ENCODE data around the gene SLC2A11.
"Not testable (repeated sequence)": the region's sequence is repeated elsewhere in the genome, so short reads cannot be mapped to it uniquely, and the experiment has no call there.

SLC2A11 gene

DNA sequence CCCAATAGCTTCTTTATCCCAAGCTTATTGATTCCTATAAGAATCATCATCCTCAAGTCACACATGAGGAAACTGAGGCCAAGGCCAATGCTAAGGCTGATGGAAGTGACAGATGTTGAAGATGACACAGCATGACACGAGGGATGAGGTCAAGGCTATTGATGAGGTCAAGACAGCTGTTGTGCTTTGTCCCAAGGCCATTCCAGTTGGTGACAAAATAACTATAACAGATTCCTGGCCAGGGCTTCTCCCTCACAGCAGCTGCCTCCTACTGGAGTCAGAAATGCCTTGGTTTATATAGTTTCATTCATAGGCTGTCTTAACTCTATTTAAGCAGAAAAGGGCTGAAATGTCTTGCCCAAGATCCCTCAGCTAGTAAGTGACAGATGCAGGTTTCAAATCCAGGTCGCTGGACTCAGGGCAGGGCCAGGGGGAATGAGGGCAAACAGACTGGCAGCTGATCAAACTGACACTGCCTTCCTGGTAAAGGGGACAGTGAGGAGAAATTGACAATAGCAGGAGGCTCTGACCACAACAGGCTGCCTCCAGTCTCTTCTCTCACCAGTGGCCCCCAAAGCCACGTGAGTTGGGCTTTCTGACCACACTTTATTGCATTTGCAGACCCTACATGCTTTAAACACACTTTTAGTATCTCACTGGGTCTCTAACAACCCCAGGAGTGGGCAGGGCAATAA lies 53.0 kb downstream of the SLC2A11 start:
- DNase-seq: no peak

- DNase-seq: no peak
These were observed 53.8 kb downstream of the SLC2A11 start for GRCh38 chr22:23911318-23911980.

- no peak for DNase-seq
These were observed 54.7 kb downstream of the SLC2A11 start for GRCh38 chr22:23912293-23912903.

- no peak for DNase-seq
These were observed 55.6 kb downstream of the SLC2A11 start for GRCh38 chr22:23913306-23913660.

DNA sequence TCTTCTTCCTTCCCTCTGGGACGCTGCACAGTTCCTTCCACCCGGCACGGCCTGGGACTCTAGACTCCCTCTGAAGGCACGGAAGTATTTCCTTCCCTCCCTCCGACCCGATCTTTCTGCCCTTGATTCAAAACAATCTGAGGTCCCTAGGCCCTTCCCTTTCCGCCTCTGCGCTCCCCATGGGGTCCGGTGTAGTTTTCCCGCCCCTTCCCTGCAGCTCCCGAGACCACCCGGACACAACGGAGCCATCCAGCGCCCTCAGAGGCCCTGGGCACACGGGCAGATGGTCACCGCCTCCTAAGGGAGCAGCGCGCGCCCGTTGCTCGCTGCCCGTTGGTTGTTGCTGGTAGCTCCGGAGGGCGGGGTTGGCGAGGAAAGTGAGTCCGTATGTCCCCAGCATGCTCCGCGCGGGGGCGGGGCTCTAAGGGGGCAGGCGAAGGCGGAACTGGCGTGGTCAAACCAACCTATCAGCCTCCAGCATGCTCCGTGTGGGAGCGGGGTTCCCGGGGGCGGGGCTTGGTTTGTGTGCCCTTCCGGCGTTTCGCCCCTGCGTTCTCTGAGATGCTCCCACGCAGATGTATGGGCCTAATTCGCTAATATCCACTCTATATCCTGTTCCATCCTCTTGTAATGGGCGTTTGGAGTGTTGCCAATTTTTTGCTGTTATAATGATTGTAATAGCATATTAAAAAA lies 56.1 kb downstream of the SLC2A11 start:
- DNase-seq: peak; percentile 99

GRCh38 chr22:23915290-23915689 lies 57.6 kb downstream of the SLC2A11 start:
- DNase-seq: no peak

GRCh38 chr22:23920267-23920611 lies 62.6 kb downstream of the SLC2A11 start:
- DNase-seq: not testable (repeated sequence)

DNA sequence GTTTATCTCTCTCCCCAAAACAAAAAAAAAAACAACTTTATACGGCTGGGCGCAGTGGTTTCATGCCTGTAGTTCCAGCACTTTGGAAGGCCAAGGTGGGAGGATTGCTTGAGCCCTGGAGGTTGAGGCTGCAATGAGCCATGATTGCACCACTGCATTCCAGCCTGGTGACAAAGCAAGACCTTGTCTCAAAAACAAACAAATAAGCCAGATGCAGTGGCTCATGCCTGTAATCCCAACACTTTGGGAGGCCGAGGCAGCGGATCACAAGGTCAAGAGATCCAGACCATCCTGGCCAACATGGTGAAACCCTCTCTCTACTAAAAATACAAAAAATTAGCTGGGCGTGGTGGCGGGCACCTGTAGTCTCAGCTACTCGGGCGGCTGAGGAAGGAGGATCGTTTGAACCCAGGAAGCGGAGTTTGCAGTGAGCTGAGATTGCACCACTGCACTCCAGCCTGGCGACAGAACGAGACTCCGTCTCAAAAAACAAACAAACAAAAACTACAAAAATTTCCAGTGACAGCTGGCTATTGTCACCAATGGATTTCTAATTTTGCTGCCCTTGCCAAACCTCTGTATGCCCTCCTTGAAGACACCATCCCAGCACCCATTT lies 64.0 kb downstream of the SLC2A11 start:
- peak; percentile 11 for DNase-seq

DNA sequence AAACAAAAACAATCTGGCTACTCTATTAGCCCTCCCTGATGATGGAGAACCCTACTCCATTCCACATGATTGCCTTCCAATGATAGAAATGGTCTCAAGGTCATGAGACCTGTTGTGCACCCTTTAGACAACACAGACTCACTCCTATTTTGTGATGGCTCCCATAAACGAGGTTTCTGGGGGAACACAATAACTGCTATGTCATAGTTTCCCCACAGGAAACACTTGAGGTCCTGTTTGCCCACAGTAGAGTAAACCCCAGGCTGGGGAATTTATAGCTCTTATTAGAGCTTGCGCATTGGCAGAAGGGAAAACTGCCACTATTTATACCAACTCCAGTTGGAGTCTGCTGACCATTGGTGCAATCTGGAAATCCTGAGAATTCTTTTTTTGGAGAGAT lies 65.2 kb downstream of the SLC2A11 start:
- no peak for DNase-seq

GRCh38 chr22:23925020-23925606 lies 67.4 kb downstream of the SLC2A11 start:
- DNase-seq: no peak

DNA sequence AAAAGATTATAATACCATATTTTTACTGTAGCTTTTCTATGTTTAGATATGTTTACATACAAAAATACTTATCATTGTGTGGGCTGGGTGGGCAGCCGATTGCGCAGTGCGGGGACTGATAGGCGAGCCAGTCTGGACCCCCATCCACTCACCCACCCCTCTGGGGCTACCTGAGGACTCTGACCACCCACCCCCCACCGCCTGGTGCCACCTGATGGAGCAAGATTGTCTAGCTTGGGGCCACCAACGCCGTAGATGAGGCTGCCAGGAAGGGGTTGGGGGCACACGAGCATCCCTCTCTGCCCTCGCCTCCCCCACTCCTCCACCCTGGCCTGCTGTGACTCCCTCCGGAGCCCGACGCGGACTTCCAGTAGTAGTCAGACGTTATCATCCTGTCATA lies 68.9 kb downstream of the SLC2A11 start:
- no peak for DNase-seq

Data from fibroblast of skin of right biceps (primary cell).